ENCODE data around the gene PHACTR1.
"Not testable (repeated sequence)": the region's sequence is repeated elsewhere in the genome, so short reads cannot be mapped to it uniquely, and the experiment has no call there.

Gene PHACTR1

DNA sequence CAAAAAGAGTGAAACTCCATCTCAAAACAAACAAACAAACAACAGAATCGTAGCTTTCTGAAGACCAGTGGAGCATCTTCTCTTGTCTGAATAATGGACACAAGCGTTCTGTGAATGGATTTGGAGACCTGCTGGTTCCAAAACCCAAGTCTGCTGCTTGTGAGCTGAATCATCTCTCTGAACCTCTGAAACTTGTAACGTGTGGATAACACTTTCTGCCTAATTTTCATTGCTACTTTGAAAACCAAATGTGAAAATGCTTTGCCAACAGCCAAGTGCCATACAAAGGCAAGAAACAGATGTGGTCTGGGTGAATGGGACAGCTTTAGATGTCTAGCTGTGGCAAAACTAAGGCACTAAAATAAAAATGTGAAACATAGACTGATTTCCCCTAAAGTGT, 44.3 kb downstream of the PHACTR1 start:
- Histone ChIP-seq H2BK120ac (ENCODE audit: low read depth, low read length) (no peak overlapping the region), H4K91ac (ENCODE audit: low read length) (no peak overlapping the region), H3K36me3 (ENCODE audit: control insufficient read depth in 1 of 2, insufficient read depth in 2 of 2, low read depth in 1 of 2, low read length in 2 of 2) (no peaks in the 10 kb centered on the region), H3K4ac (ENCODE audit: low read depth in 1 of 2, low read length in 2 of 2) (no peak overlapping the region), H3K4me1 (ENCODE audit: control insufficient read depth, insufficient read depth, low read depth, low read length) (no peaks in the 10 kb centered on the region), H4K8ac (ENCODE audit: low read length) (no peak overlapping the region), H3K4me3 (ENCODE audit: insufficient read depth in 1 of 2, low read depth in 1 of 2, low read length in 2 of 2) (no peak overlapping the region), H3K79me1 (replicated peaks; ENCODE audit: low read length, poor library complexity, severe bottlenecking) (no peaks in the 10 kb centered on the region), H2BK5ac (ENCODE audit: low read depth, low read length, poor library complexity, severe bottlenecking) (no peak overlapping the region), H3K27ac (ENCODE audit: low read length, poor library complexity, severe bottlenecking) (no peak overlapping the region), H3K9ac (ENCODE audit: low read length) (no peak overlapping the region), H2BK15ac (ENCODE audit: low read depth, poor library complexity, severe bottlenecking) (no peak overlapping the region), H2AK5ac (ENCODE audit: low read length, severe bottlenecking) (no peak overlapping the region), H3K18ac (ENCODE audit: low read depth in 1 of 2, low read length in 2 of 2) (no peak overlapping the region), H3K27me3 (ENCODE audit: control insufficient read depth in 1 of 2, insufficient read depth in 1 of 2, low read length in 2 of 2) (peaks cover 0 to 10% of the 10 kb centered on the region in 2 experiments), H3K23ac (ENCODE audit: low read length in 2 of 2) (no peak overlapping the region), H2AFZ (ENCODE audit: low read depth, low read length) (no peak overlapping the region), H3K4me2 (ENCODE audit: low read length, poor library complexity, severe bottlenecking) (no peak overlapping the region), H2BK12ac (ENCODE audit: low read length in 2 of 2) (no peak overlapping the region), H3K14ac (ENCODE audit: low read length in 2 of 2) (no peak overlapping the region), H3K9me3 (ENCODE audit: control insufficient read depth, low read length) (no peaks in the 10 kb centered on the region)
- WGBS = 58% methylated on average over 3 of the region's 3 CpGs
- DNase-seq = no peak

DNA sequence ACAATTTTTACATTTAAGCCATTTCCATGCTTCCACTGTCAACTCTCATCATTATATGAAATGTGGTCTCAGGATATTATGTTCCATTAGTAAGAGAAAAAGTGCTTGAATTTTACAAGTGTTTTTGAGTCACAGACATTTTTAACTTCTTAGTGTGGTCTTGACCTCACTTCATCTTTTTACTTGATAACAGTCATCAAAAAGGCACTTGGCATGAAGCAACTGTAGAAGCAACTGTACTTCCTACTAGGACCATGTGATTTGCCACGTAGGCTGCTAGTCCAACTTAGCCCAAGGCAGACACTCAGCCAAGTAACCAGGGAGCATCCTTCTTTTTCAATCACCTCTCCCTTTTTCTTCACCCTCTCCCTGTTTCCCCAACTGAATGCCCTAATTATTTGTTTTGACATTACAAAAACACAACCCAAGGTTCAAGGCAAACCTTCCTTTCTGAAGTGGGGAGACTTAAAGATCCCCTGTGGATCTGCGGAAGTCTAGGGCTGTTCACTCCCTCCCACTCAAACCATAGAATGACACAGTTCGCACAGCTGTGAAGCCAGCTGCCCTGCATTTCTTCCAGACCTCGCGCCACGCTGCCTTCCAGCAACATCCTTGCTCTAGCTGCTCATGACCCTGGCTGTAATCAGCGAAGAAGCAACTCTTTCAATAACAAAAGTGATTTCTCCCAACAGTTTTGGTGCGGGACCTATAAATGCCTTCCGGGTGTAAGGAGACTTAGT, 45.0 kb downstream of the PHACTR1 start:
- Histone ChIP-seq H3K9me3 (ENCODE audit: control insufficient read depth, low read length) (no peaks in the 10 kb centered on the region), H3K4me3 (ENCODE audit: insufficient read depth in 1 of 2, low read depth in 1 of 2, low read length in 2 of 2) (no peak overlapping the region), H4K8ac (ENCODE audit: low read length) (no peak overlapping the region), H2AFZ (ENCODE audit: low read depth, low read length) (no peak overlapping the region), H3K4me1 (ENCODE audit: control insufficient read depth, insufficient read depth, low read depth, low read length) (no peaks in the 10 kb centered on the region), H4K91ac (ENCODE audit: low read length) (no peak overlapping the region), H3K4ac (ENCODE audit: low read depth in 1 of 2, low read length in 2 of 2) (no peak overlapping the region), H3K27me3 (ENCODE audit: control insufficient read depth in 1 of 2, insufficient read depth in 1 of 2, low read length in 2 of 2) (peaks cover 0 to 10% of the 10 kb centered on the region in 2 experiments), H2BK5ac (ENCODE audit: low read depth, low read length, poor library complexity, severe bottlenecking) (no peak overlapping the region), H3K18ac (ENCODE audit: low read depth in 1 of 2, low read length in 2 of 2) (no peak overlapping the region), H3K79me1 (replicated peaks; ENCODE audit: low read length, poor library complexity, severe bottlenecking) (no peaks in the 10 kb centered on the region), H3K27ac (ENCODE audit: low read length, poor library complexity, severe bottlenecking) (no peak overlapping the region), H2BK15ac (ENCODE audit: low read depth, poor library complexity, severe bottlenecking) (no peak overlapping the region), H3K36me3 (ENCODE audit: control insufficient read depth in 1 of 2, insufficient read depth in 2 of 2, low read depth in 1 of 2, low read length in 2 of 2) (no peaks in the 10 kb centered on the region), H2BK120ac (ENCODE audit: low read depth, low read length) (no peak overlapping the region), H3K9ac (ENCODE audit: low read length) (peak overlapping the region; percentile 32), H3K23ac (ENCODE audit: low read length in 2 of 2) (no peak overlapping the region), H3K14ac (ENCODE audit: low read length in 2 of 2) (no peak overlapping the region), H2BK12ac (ENCODE audit: low read length in 2 of 2) (no peak overlapping the region), H3K4me2 (ENCODE audit: low read length, poor library complexity, severe bottlenecking) (no peak overlapping the region), H2AK5ac (ENCODE audit: low read length, severe bottlenecking) (no peak overlapping the region)
- 84% methylated on average over 9 of the region's 9 CpGs for WGBS
- no peak for DNase-seq

DNA sequence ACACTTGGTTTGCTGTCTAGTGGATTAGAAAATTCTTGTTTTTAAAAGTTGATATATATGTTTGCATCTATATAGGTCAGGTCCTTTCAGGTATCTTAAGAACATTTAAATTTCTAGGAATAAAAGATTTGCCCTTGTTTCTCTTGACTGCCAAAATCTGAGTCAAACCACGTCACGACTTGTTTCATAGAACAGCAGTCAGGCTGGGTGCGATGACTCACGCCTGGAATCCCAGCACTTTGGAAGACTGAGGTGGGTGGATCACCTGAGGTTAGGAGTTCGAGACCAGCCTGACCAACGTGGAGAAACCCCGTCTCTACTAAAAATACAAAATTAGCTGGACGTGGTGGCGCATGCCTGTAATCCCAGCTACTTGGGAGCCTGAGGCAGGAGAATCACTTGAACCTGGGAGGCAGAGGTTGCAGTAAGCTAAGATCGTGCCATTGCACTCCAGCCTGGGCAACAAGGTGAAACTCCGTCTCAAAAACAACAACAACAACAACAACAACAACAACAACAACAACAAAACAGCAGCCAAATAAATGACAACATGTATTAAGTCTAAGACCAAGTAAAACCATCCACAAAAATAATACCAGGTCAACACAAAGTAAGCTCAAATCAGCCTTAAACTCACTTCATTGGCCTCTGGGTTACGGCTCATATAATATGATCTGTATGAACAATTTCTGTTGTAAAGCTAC, 46.3 kb downstream of the PHACTR1 start:
- not testable (repeated sequence) for H3K4me1 ChIP-seq (ENCODE audit: control insufficient read depth, insufficient read depth, low read depth, low read length)

DNA sequence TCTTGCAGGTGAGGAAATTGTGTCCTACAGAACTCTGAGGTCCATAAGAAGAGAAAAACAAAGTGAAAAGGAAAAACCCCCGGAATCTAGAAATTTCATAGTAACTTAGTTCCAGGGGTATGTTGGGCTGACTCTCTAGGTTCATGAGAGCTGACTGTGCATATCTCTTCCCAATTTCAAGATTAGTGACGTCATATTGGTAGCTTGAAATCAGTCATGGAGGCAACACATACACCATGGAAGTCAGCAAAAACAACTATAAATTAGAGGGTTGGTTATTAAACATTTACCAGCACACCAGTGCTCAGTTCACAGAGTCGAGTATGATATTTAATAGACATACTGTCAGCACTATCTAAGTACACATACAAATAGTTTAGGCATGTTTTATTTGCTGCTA, 49.8 kb downstream of the PHACTR1 start:
- H2BK120ac ChIP-seq (ENCODE audit: low read depth, low read length) = no peak overlapping the region
- H3K4me3 ChIP-seq (ENCODE audit: insufficient read depth in 1 of 2, low read depth in 1 of 2, low read length in 2 of 2) = no peak overlapping the region
- no peak overlapping the region for H3K4ac ChIP-seq (ENCODE audit: low read depth in 1 of 2, low read length in 2 of 2)
- no peak overlapping the region for H2BK15ac ChIP-seq (ENCODE audit: low read depth, poor library complexity, severe bottlenecking)
- no peaks in the 10 kb centered on the region for H3K4me1 ChIP-seq (ENCODE audit: control insufficient read depth, insufficient read depth, low read depth, low read length)
- no peak overlapping the region for H2AFZ ChIP-seq (ENCODE audit: low read depth, low read length)
- no peak overlapping the region for H3K18ac ChIP-seq (ENCODE audit: low read depth in 1 of 2, low read length in 2 of 2)
- no peak overlapping the region for H3K9ac ChIP-seq (ENCODE audit: low read length)
- H3K9me3 ChIP-seq (ENCODE audit: control insufficient read depth, low read length) = no peaks in the 10 kb centered on the region
- peaks cover 0 to 19% of the 10 kb centered on the region in 2 experiments for H3K27me3 ChIP-seq (ENCODE audit: control insufficient read depth in 1 of 2, insufficient read depth in 1 of 2, low read length in 2 of 2)
- no peak overlapping the region for H3K23ac ChIP-seq (ENCODE audit: low read length in 2 of 2)
- H3K14ac ChIP-seq (ENCODE audit: low read length in 2 of 2) = no peak overlapping the region
- no peaks in the 10 kb centered on the region for H3K79me1 ChIP-seq (replicated peaks; ENCODE audit: low read length, poor library complexity, severe bottlenecking)
- no peak overlapping the region for H4K91ac ChIP-seq (ENCODE audit: low read length)
- DNase-seq = no peak
- no peak overlapping the region for H2AK5ac ChIP-seq (ENCODE audit: low read length, severe bottlenecking)
- H4K8ac ChIP-seq (ENCODE audit: low read length) = no peak overlapping the region
- no peak overlapping the region for H3K27ac ChIP-seq (ENCODE audit: low read length, poor library complexity, severe bottlenecking)
- WGBS = 44% methylated on average over 2 of the region's 3 CpGs
- no peak overlapping the region for H2BK5ac ChIP-seq (ENCODE audit: low read depth, low read length, poor library complexity, severe bottlenecking)
- H3K4me2 ChIP-seq (ENCODE audit: low read length, poor library complexity, severe bottlenecking) = no peak overlapping the region
- H3K36me3 ChIP-seq (ENCODE audit: control insufficient read depth in 1 of 2, insufficient read depth in 2 of 2, low read depth in 1 of 2, low read length in 2 of 2) = no peaks in the 10 kb centered on the region
- H2BK12ac ChIP-seq (ENCODE audit: low read length in 2 of 2) = no peak overlapping the region

More for the DNA sequence above, 46.3 kb downstream of the PHACTR1 start:
- not testable (repeated sequence) for H2AK5ac ChIP-seq (ENCODE audit: low read length, severe bottlenecking); H3K79me1 ChIP-seq (replicated peaks; ENCODE audit: low read length, poor library complexity, severe bottlenecking); H2AFZ ChIP-seq (ENCODE audit: low read depth, low read length); H2BK5ac ChIP-seq (ENCODE audit: low read depth, low read length, poor library complexity, severe bottlenecking); H3K9ac ChIP-seq (ENCODE audit: low read length); DNase-seq; H3K4ac ChIP-seq (ENCODE audit: low read depth in 1 of 2, low read length in 2 of 2); H3K27ac ChIP-seq (ENCODE audit: low read length, poor library complexity, severe bottlenecking); H3K4me2 ChIP-seq (ENCODE audit: low read length, poor library complexity, severe bottlenecking); H3K9me3 ChIP-seq (ENCODE audit: control insufficient read depth, low read length); H4K91ac ChIP-seq (ENCODE audit: low read length); H3K14ac ChIP-seq (ENCODE audit: low read length in 2 of 2); H2BK12ac ChIP-seq (ENCODE audit: low read length in 2 of 2); H2BK15ac ChIP-seq (ENCODE audit: low read depth, poor library complexity, severe bottlenecking); H4K8ac ChIP-seq (ENCODE audit: low read length); H2BK120ac ChIP-seq (ENCODE audit: low read depth, low read length); H3K36me3 ChIP-seq (ENCODE audit: control insufficient read depth in 1 of 2, insufficient read depth in 2 of 2, low read depth in 1 of 2, low read length in 2 of 2); H3K18ac ChIP-seq (ENCODE audit: low read depth in 1 of 2, low read length in 2 of 2); H3K23ac ChIP-seq (ENCODE audit: low read length in 2 of 2); H3K4me3 ChIP-seq (ENCODE audit: insufficient read depth in 1 of 2, low read depth in 1 of 2, low read length in 2 of 2); H3K27me3 ChIP-seq (ENCODE audit: control insufficient read depth in 1 of 2, insufficient read depth in 1 of 2, low read length in 2 of 2)
- WGBS = 89% methylated on average over 11 of the region's 12 CpGs

Data from mesenchymal stem cell (in vitro differentiated cells and primary cell).